Measurements from ENCODE around the gene STXBP6. TPM values are rescaled to one million over a fixed set of nuclear protein-coding genes. Genes with fewer than 3 reads are reported as not detected.

Gene STXBP6
- polyA plus RNA-seq, 1 donor (not counting 4 experiments of a cell fraction or from before 2014, with no cell fraction given) = 1.4 TPM

DNA sequence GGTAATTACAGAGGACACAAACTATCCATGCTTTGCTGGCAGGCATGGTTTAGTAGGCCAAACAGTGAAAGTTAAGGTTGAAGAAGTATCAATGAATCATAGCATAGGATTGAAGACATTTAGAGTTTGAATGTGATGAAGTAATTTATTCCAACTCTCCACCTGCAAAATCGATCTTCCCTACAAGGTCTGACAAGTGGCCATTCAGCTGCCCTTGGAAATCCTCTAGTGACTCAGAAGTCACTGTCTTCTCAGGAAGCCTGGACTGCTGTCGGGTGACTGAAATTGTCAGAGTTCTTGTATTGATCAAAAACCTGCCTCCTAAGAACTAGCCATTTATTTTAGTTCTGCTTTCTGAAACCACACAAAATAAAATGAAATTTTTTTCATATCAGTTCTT lies 17.7 kb upstream of the STXBP6 start:
- Histone ChIP-seq H3K27ac (ENCODE audit: control insufficient read depth, insufficient read depth, low read length) (no peak overlapping the region), H3K4me1 (ENCODE audit: control insufficient read depth, extremely low read depth, insufficient read depth, low read length) (no peaks in the 10 kb centered on the region), H3K9me1 (ENCODE audit: control insufficient read depth, extremely low read depth, insufficient read depth, low read length) (no peaks in the 10 kb centered on the region), H3K27me3 (ENCODE audit: control insufficient read depth, extremely low read depth, insufficient read depth, low read length) (no peaks in the 10 kb centered on the region), H3K4me3 (ENCODE audit: control insufficient read depth in 2 of 3, extremely low read depth in 1 of 3, insufficient read depth in 2 of 3, low read depth in 1 of 3, low read length in 3 of 3) (no peak overlapping the region), H3K4me2 (ENCODE audit: control insufficient read depth, extremely low read depth, insufficient read depth, low read depth, low read length) (no peak overlapping the region), H3K9me3 (ENCODE audit: control insufficient read depth, low read depth, low read length) (no peaks in the 10 kb centered on the region), H2AFZ (ENCODE audit: control insufficient read depth, low read length) (no peak overlapping the region), H3K79me2 (ENCODE audit: control insufficient read depth, insufficient read depth, low read length) (no peaks in the 10 kb centered on the region), H4K20me1 (ENCODE audit: control insufficient read depth, extremely low read depth, insufficient read depth, low read length) (no peaks in the 10 kb centered on the region), H3K9ac (ENCODE audit: control insufficient read depth, extremely low read depth, insufficient read depth, low read length) (no peak overlapping the region), H3K36me3 (ENCODE audit: control insufficient read depth in 2 of 2, extremely low read depth in 1 of 2, insufficient read depth in 2 of 2, low read length in 2 of 2) (no peaks in the 10 kb centered on the region)
- no peak for FAIRE-seq
- DNase-seq (ENCODE audit: low read depth, low spot score) = no peak
- TF ChIP-seq, protein P1, sequence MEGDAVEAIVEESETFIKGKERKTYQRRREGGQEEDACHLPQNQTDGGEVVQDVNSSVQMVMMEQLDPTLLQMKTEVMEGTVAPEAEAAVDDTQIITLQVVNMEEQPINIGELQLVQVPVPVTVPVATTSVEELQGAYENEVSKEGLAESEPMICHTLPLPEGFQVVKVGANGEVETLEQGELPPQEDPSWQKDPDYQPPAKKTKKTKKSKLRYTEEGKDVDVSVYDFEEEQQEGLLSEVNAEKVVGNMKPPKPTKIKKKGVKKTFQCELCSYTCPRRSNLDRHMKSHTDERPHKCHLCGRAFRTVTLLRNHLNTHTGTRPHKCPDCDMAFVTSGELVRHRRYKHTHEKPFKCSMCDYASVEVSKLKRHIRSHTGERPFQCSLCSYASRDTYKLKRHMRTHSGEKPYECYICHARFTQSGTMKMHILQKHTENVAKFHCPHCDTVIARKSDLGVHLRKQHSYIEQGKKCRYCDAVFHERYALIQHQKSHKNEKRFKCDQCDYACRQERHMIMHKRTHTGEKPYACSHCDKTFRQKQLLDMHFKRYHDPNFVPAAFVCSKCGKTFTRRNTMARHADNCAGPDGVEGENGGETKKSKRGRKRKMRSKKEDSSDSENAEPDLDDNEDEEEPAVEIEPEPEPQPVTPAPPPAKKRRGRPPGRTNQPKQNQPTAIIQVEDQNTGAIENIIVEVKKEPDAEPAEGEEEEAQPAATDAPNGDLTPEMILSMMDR (optimal IDR thresholded peaks at IDR 0.05 in 1 of 3, IDR thresholded peaks at IDR 0.05 in 1 of 3, conservative IDR thresholded peaks at IDR 0.05 in 1 of 3; ENCODE audit: extremely low read depth in 1 of 3, insufficient read depth in 2 of 3, low read length in 3 of 3) = no peak
- TF ChIP-seq EZH2 (IDR thresholded peaks at IDR 0.05; ENCODE audit: low read length) = no peak
- dilution Hi-C loops (cut with MboI; ENCODE audit: extremely low pct_ligation_motif_present, low sequenced_read_pairs) = no loop called here

DNA sequence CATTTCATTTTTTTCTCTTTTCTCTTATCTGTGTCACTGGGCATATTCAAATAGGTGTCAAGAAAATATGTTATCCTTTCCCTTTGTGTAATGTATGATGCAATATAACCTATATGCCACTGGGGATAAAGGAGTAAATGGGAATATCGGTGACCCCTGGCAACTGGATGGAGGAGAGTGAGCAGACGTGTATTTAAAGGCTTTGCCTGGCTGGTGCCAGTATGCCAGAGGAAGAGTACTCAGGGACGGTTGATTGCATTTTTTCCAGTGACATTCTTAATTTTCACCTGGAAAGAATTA lies 12.0 kb upstream of the STXBP6 start:
- DNase-seq (ENCODE audit: low read depth, low spot score) (no peak), FAIRE-seq (no peak)
- Histone ChIP-seq H4K20me1 (ENCODE audit: control insufficient read depth, extremely low read depth, insufficient read depth, low read length) (no peaks in the 10 kb centered on the region), H3K36me3 (ENCODE audit: control insufficient read depth in 2 of 2, extremely low read depth in 1 of 2, insufficient read depth in 2 of 2, low read length in 2 of 2) (no peaks in the 10 kb centered on the region), H2AFZ (ENCODE audit: control insufficient read depth, low read length) (no peak overlapping the region), H3K9me1 (ENCODE audit: control insufficient read depth, extremely low read depth, insufficient read depth, low read length) (no peaks in the 10 kb centered on the region), H3K9me3 (ENCODE audit: control insufficient read depth, low read depth, low read length) (no peaks in the 10 kb centered on the region), H3K4me2 (ENCODE audit: control insufficient read depth, extremely low read depth, insufficient read depth, low read depth, low read length) (no peak overlapping the region), H3K4me1 (ENCODE audit: control insufficient read depth, extremely low read depth, insufficient read depth, low read length) (no peaks in the 10 kb centered on the region), H3K27me3 (ENCODE audit: control insufficient read depth, extremely low read depth, insufficient read depth, low read length) (no peaks in the 10 kb centered on the region), H3K79me2 (ENCODE audit: control insufficient read depth, insufficient read depth, low read length) (no peaks in the 10 kb centered on the region), H3K27ac (ENCODE audit: control insufficient read depth, insufficient read depth, low read length) (no peak overlapping the region), H3K9ac (ENCODE audit: control insufficient read depth, extremely low read depth, insufficient read depth, low read length) (no peak overlapping the region), H3K4me3 (ENCODE audit: control insufficient read depth in 2 of 3, extremely low read depth in 1 of 3, insufficient read depth in 2 of 3, low read depth in 1 of 3, low read length in 3 of 3) (no peak overlapping the region)
- dilution Hi-C loops (cut with MboI; ENCODE audit: extremely low pct_ligation_motif_present, low sequenced_read_pairs) = no loop called here
- no peak for TF ChIP-seq EZH2 (IDR thresholded peaks at IDR 0.05; ENCODE audit: low read length)
- TF ChIP-seq, protein P1 (optimal IDR thresholded peaks at IDR 0.05 in 1 of 3, IDR thresholded peaks at IDR 0.05 in 1 of 3, conservative IDR thresholded peaks at IDR 0.05 in 1 of 3; ENCODE audit: extremely low read depth in 1 of 3, insufficient read depth in 2 of 3, low read length in 3 of 3) = no peak
